Stimulated activated CD8-positive, alpha-beta memory T cell treated with anti-CD3 and anti-CD28 coated beads, Interleukin-15, amount 100 ng/mL, for 24 hours (primary cell): ENCODE results near the gene IL26.

Experiments
- DNase-seq: peaks from one replicate; pipeline ENCODE4 v3.0.0-alpha.2; 2020; ENCODE audit warnings: low read depth

Gene IL26

DNA sequence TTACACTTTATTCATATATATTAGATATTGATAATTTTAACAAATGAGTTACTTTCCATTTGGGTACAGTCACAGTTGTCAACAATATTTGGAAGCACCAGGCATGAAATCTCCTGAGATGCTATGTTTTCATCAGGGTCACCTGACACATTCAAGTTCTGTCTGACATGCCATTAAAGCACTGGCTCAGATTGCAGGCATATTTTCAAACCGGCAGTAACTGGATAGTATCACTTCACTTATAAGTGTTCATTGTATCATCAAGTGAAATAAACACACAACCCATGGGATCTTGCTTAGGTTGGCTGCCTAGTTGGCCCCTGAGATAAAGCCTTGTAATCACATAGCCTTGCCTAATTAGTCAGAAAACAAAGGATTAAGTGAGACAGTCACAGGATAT lies 70.8 kb downstream of the IL26 start:
- no peak for DNase-seq
